GM18909 (cell line): Measurements from ENCODE around the gene TMPRSS11B.
"Not testable (repeated sequence)": the region's sequence is repeated elsewhere in the genome, so short reads cannot be mapped to it uniquely, and the experiment has no call there.

Experiments used
- ATAC-seq: cut with Tn5 transposase; IDR thresholded peaks from one replicate; pipeline ENCODE4 v1.9.1; 2021; ENCODE audit warnings: mild to moderate bottlenecking; ENCODE audit not compliant: unreplicated experiment, poor library complexity

TMPRSS11B gene

DNA sequence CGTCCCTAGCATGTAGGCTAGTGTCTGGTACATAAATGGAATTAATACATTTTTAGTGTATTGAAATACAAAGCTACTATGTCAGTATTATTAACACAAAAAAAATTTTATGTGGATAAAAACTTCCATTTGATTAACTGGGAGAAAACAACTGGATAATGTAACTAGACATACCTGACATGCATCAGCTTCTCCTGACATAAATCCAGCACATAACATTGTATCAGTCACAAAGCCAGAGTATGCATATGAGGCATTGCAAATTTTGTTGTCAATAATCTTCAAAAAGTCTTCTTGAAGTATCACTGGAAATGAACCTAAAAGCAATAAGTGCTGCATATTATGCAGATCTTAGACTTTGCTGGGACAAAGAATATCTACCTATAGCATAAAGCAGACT lies 16.9 kb downstream of the TMPRSS11B start:
- ATAC-seq: no peak

DNA sequence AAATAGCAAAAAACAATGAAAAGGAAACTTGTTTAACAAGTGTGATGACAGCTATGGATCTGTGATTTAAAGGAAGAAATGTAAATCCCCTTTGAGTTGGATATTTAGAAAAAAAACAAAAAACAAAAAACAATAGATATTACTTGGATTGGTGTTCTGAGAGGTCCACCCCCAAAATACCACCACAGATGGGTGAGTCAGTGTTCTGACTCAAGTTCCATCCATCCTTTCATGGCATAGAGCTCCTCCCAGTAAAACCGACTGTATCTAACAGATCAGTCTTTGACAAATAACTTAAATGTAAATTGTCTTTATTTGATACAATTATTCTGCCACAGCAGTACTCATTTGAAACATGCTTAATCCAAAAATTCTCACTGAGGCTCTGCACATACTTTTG lies 27.4 kb downstream of the TMPRSS11B start:
- ATAC-seq: no peak

DNA sequence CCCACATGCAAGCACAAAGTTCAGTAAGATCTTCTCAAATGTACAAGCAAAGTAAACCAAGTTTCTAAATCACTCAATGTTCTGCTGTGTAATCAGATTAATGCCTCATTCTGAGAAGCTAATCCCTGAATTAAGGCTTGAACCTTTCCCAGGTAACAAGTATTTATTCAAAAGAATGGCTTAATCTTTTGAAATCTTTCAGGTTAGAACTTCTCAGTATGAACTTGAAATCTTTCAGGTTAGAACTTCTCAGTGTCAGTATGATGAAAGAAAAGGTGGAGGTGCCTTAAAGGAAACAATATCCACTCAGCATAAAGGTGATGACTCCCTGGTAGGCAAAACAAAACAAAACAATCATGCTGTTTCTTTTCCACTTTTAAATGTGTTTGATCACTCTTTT lies 29.0 kb downstream of the TMPRSS11B start:
- ATAC-seq: no peak

DNA sequence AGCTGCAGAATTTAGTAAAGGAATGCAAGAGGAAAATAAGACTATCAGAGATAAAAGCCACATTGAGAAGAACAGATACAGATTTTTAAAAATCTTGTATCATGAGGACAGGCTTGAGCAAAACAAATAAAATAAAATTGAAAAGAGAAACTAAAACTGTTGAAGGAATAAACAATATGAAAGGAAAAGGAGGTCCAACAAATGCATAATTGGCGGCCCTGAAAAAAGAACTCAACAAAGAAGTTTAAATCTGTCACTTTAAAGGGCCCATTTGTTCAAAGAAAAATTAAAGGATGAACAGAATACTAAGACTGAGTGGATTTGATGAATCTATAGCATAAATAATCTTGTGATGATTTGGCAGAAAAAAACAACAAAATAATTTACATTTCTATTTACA lies 36.5 kb downstream of the TMPRSS11B start:
- no peak for ATAC-seq

DNA sequence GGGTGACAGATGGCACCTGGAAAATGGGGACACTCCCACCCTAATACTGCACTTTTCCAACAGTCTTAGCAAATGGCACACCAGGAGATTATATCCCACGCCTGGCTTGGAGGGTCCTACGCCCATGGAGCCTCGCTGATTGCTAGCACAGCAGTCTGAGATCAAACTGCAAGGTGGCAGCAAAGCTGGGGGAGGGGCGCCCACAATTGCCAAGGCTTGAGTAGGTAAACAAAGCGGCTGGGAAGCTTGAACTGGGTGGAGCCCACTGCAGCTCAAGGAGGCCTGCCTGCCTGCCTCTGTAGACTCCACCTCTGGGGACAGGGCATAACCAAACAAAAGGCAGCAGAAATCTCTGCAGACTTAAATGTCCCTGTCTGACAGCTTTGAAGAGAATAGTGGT lies 51.2 kb downstream of the TMPRSS11B start:
- not testable (repeated sequence) for ATAC-seq

DNA sequence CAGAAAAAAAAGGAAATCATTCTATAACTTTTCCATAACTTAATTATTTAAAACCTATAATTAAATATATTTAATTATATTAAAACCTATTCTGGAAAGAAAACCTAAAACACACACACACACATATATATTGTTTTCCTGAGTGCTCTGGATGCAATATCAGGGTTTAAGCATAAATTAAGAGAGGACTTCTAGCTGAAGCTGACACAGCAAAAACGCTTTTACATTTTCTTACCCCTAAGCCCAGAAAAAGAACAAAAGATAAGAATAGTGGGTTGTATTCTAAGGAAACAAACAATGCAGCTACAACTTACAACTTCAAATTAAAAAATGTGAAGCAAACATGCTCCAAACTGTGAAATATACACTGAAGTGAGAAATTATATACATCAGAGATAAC lies 52.3 kb downstream of the TMPRSS11B start:
- ATAC-seq: no peak

DNA sequence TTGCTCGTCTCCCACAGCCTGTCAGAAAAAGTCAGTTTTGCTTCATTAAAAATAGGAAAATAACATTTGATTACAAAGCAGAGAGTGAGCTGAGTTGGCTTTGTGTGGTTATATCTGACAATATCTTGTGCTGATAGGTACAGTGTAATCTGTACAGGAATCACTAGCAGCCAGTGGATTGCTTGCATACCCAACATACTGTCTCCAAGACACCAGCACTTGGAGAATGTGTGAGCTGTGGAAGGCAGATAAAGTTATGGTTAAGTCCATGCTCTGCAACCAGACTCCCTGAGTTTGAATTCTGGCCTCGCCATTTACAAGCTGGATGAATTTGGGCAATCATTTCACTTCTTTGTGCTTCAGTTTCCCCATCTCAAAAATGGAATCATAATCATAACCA lies 58.3 kb downstream of the TMPRSS11B start:
- no peak for ATAC-seq

DNA sequence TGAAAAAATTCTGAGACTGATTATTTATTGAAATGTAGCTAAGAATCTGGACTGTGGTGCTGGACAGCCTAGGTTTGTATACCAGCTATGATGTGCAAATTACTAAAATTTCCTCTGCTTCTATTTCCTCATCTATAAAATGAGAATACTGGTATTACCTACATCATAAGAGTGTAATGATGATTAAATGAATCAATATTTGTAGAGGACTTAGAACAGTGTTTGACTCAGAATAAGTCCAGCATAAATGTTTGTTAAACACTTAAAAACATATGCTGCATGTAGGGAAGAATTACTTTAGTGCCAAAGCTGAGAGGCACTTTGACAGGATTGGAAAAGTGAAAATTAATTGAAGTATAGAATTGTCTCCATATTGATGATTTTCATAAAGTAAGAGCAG lies 60.6 kb downstream of the TMPRSS11B start:
- no peak for ATAC-seq

DNA sequence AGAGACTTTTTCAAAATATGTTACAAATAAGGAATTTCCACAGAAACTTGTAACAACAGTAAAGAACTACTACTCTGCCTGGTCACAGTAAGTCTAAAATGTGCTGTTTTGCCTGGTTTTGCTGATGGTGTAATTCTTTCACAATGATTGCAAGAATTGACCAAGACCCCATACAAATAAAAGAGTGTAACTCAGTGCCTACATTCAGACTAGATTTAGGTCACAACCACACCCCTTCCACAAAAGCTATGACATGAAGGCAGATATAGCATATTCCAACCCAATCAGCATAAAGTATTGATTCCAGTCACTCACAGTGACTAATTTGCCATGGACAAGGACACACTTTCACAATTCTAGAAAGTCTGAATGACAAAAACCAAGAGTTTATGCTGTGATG lies 62.1 kb downstream of the TMPRSS11B start:
- ATAC-seq: no peak

DNA sequence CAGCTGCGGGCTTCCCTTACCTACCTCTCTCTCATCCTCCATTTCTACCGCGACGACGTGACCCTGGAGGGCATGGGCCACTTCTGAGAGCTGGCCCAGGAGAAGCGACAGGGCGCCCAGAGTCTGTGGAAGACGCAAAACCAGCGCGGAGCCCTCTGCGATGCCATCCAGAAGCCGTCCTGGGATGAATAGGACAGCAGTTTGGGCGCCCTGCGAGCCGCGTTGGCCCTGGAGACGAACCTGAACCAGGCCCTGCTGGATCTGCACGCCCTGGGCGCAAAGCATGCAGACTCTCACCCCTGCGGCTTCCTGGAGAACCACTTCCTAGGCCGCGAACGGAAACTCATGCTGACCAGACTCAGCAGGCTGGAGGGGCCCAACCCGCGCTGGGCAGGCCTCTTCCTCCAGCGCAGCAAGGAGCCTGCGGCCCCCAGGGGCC lies 63.1 kb downstream of the TMPRSS11B start:
- ATAC-seq: no peak

DNA sequence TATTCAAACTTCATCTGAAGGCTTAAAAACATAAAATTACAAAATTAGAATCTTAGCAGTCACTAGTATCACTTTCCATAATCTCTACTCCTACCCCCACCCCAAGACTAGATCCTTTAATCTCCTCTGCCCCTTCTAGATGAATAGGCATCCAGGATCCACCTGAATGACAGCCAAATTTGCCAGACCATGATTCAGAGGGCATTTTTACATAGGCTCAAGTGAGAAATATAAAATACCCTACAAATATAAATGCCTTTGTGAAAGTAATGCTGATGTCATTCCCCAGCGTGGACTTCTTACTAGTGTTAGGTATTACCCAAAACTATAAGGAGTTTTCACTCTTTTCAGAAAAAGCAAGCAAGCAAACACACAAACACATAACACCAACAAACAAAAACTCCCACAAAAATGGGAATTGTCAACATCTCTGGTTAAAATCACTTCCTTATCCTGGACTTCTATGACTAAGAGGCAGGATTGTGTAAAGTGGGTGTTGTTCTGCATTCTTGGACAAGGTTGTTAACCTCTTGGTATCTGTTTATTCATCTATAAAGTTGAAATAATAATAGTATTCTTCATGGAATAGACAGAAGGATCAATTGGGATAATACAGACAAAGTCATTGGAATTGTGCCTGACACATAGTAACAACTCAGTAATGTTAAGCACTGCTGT lies 64.5 kb downstream of the TMPRSS11B start:
- ATAC-seq: no peak

DNA sequence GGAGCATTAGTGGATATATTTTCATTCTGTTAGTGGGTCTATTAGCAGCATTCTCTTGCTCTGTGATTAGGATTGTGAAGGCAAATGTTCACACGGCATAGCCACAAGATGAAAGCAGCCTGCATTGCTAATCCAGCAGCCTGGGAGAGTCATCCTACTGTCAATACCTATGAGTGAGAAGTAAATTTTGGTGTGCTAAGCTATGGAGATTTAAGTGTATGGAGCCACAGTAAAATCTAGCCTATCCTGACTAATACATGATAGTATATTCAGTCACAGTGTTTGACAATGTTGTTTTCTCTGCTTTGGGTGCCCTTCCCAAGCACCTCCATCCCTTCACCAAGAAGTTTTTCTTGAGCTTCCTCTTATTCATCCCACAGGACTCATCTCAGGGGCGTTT lies 68.6 kb downstream of the TMPRSS11B start:
- ATAC-seq: no peak
